Endothelial cell of umbilical vein (primary cell): ENCODE measurements around the gene SP6. TPM values are rescaled to one million over a fixed set of nuclear protein-coding genes. Genes with fewer than 3 reads are reported as not detected.

Experiments
- BruUV-seq: library from RNA; stranded (reverse); fragments of 400-500 nt; replicated peaks from 2 replicates; lab custom pipeline; 2021; lab: Mats Ljungman, UMichigan
- CTCF ChIA-PET: fragments of 300-600, 350-600 bp; sonication (Branson Sonifier 250); formaldehyde crosslinking; loops from one replicate; lab custom pipeline; 2021; ENCODE audit warnings: antibody characterized with exemption, inconsistent platforms; lab: Charles Lee
- POLR2A ChIA-PET: fragments of 300-600, 350-600 bp; sonication (Branson Sonifier 250); formaldehyde crosslinking; loops from one replicate; lab custom pipeline; 2021; ENCODE audit warnings: antibody characterized with exemption, inconsistent platforms; lab: Charles Lee
- DNase-seq: peaks from one replicate; pipeline ENCODE4 v3.0.0-alpha.2; 2011; ENCODE audit warnings: low read depth, low spot score
- FAIRE-seq: peaks from 2 replicates; lab custom pipeline; 2011; peaks lifted over from hg19 to GRCh38; lab: Jason Lieb, UNC
- H2AFZ ChIP-seq: 2 replicates; pipeline ENCODE4 v1.6.0; 2012; ENCODE audit warnings: low read depth, low read length, control low read depth, inconsistent platforms
- H3K27ac ChIP-seq: 2 replicates; pipeline ENCODE4 v1.5.1; 2011; ENCODE audit warnings: low read depth, mild to moderate bottlenecking, control low read depth, low read length, moderate library complexity; ENCODE audit not compliant: insufficient read depth
- H3K27me3 ChIP-seq, 2 experiments: 2 replicates each; pipeline versions ENCODE4 v1.6.0 to v1.6.1; 2011; ENCODE audit warnings: low read length in 2 of 2, mixed read lengths in 1 of 2; ENCODE audit not compliant: control insufficient read depth in 2 of 2, insufficient read depth in 2 of 2
- H3K36me3 ChIP-seq, 2 experiments: 2 replicates in 1 of 2; 3 replicates in 1 of 2; pipeline ENCODE4 v1.5.1; 2011; ENCODE audit warnings: low read length in 2 of 2, mild to moderate bottlenecking in 1 of 2, moderate library complexity in 1 of 2; ENCODE audit not compliant: control insufficient read depth in 2 of 2, insufficient read depth in 2 of 2; ENCODE audit errors: extremely low read depth in 1 of 2
- H3K4me1 ChIP-seq: 3 replicates; pipeline ENCODE4 v1.5.1; 2011; ENCODE audit warnings: mild to moderate bottlenecking, low read length; ENCODE audit not compliant: control insufficient read depth, insufficient read depth; ENCODE audit errors: extremely low read depth
- H3K4me2 ChIP-seq: 2 replicates; pipeline ENCODE4 v1.6.1; 2011; ENCODE audit warnings: low read length, control low read depth, mixed read lengths; ENCODE audit not compliant: insufficient read depth
- H3K4me3 ChIP-seq, 3 experiments: fragments of 200-600 bp in 1 of 3; sonication (generic), shearing (Covaris generic) in 1 of 3; replicated peaks in 1 of 3; 2 replicates each; pipeline ENCODE4 v1.5.1; 2011 to 2016; ENCODE audit warnings: control low read depth in 3 of 3, low read length in 3 of 3, mild to moderate bottlenecking in 2 of 3, inconsistent platforms in 1 of 3, low read depth in 1 of 3, moderate library complexity in 1 of 3; ENCODE audit not compliant: insufficient read depth in 1 of 3
- H3K79me2 ChIP-seq: 2 replicates; pipeline ENCODE4 v1.6.0; 2012; ENCODE audit warnings: low read length, inconsistent platforms; ENCODE audit not compliant: control insufficient read depth, insufficient read depth
- H3K9ac ChIP-seq: replicated peaks from 2 replicates; pipeline ENCODE3; 2011; ENCODE audit warnings: low read length, control low read depth; ENCODE audit not compliant: insufficient read depth; ENCODE audit errors: extremely low read depth
- H3K9me1 ChIP-seq: replicated peaks from 3 replicates; pipeline ENCODE4 v1.6.0; 2011; ENCODE audit warnings: mild to moderate bottlenecking, low read length; ENCODE audit not compliant: control insufficient read depth, insufficient read depth; ENCODE audit errors: extremely low read depth
- H3K9me3 ChIP-seq: replicated peaks from 2 replicates; pipeline ENCODE4 v1.5.1; 2012; ENCODE audit warnings: low read length, inconsistent platforms; ENCODE audit not compliant: control insufficient read depth, insufficient read depth
- H4K20me1 ChIP-seq: replicated peaks from 2 replicates; pipeline ENCODE3; 2011; ENCODE audit warnings: mild to moderate bottlenecking, low read length; ENCODE audit not compliant: control insufficient read depth, insufficient read depth; ENCODE audit errors: extremely low read depth
- EZH2 ChIP-seq: IDR thresholded peaks from 2 replicates; pipeline ENCODE4 v1.6.1; 2012; ENCODE audit warnings: borderline replicate concordance, low read depth, mild to moderate bottlenecking, moderate library complexity, low read length, inconsistent platforms; ENCODE audit not compliant: severe bottlenecking
- GATA2 ChIP-seq: IDR thresholded peaks from 2 replicates; pipeline ENCODE4 v1.7.0; 2011; ENCODE audit warnings: low read depth, mild to moderate bottlenecking, moderate library complexity, mixed read lengths, low read length; ENCODE audit not compliant: insufficient read length, insufficient read depth
- JUN ChIP-seq: IDR thresholded peaks from 2 replicates; pipeline ENCODE4 v1.6.1; 2011; ENCODE audit warnings: borderline replicate concordance, low read depth; ENCODE audit not compliant: insufficient read length, insufficient read depth
- MYC ChIP-seq: IDR thresholded peaks from one replicate; pipeline ENCODE4 v1.6.1; 2011; ENCODE audit warnings: mild to moderate bottlenecking, low read depth, low read length
- POLR2A ChIP-seq: IDR thresholded peaks from 2 replicates; pipeline ENCODE4 v1.6.1; 2012; ENCODE audit warnings: low read depth, mild to moderate bottlenecking, control low read depth, low read length
- POLR2AphosphoS5 ChIP-seq: IDR thresholded peaks from 2 replicates; pipeline ENCODE4 v1.6.1; 2012; ENCODE audit warnings: low read depth, mild to moderate bottlenecking, control low read depth, low read length, moderate library complexity; ENCODE audit not compliant: insufficient read depth
- dilution Hi-C: fragments of 300-500 bp; cut with MboI; formaldehyde crosslinking; loops from one replicate; pipeline ENCODE4 v1.15.0; 2019; ENCODE audit warnings: low sequenced_read_pairs; ENCODE audit not compliant: extremely low pct_ligation_motif_present
- intact Hi-C: fragments of 100-400 bp; cut with micrococcal nuclease; formaldehyde crosslinking; loops from one replicate; pipeline ENCODE4 v1.10.0; 2022
- polyA plus RNA-seq, 4 experiments: library from polyadenylated mRNA; depleted of rRNA in 3 of 4; stranded (reverse) in 3 of 4; unstranded in 1 of 4; fragments of >200 nt; gene quantifications; 2 replicates each; pipeline versions ENCODE4 v1.2.1 to v1.2.3, GENCODE V29; 2011 to 2012; ENCODE audit warnings: missing spikeins in 1 of 4
- total RNA-seq: library from RNA; stranded (reverse); gene quantifications from 2 replicates; pipeline ENCODE4 v1.2.3, GENCODE V29; 2021
- TF ChIP-seq, protein P1 (sequence below), 2 donors: IDR thresholded peaks; 1 replicate in 1 of 2; 2 replicates in 1 of 2; pipeline ENCODE4 v1.5.1; 2011; ENCODE audit warnings: low read length in 2 of 2, mild to moderate bottlenecking in 2 of 2, moderate library complexity in 2 of 2, control low read depth in 1 of 2, inconsistent platforms in 1 of 2, low read depth in 1 of 2; ENCODE audit not compliant: insufficient read depth in 1 of 2; ENCODE audit errors: extremely low read depth in 1 of 2
- TF ChIP-seq, protein P2 (sequence below): IDR thresholded peaks from 2 replicates; pipeline ENCODE4 v1.6.1; 2011; ENCODE audit not compliant: insufficient read depth, insufficient read length

SP6 gene
- total and polyA plus RNA-seq, 2 donors (not counting 3 experiments of a cell fraction or from before 2014, with no cell fraction given), result 0.11 to 1.3 TPM

DNA sequence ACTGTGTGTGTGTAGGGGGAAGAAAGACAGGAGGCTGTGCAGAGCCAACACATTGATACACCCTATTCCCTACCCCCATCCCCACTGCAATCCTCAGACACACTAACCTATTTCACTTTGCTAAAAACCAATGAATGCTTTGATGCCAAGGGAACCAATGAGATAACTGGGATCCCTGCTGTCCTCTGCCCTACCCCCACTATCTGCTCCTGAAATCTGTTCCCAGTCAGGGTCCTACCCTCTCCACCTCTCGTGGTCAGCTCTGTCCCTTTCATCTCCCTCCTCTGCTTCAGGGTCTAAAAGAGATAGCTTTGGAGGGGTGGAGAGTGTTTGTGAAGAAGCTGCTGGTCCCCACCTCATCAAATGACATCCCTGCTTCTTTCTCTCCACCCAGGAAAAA lies 19.1 kb upstream of the SP6 start:
- Histone ChIP-seq H3K27me3 (peaks cover 45 to 60% of the 10 kb centered on the region in 2 experiments), H3K4me1 (no peaks in the 10 kb centered on the region), H2AFZ (no peak overlapping the region), H3K27ac (no peak overlapping the region), H3K4me2 (no peak overlapping the region), H3K36me3 (no peaks in the 10 kb centered on the region), H3K9me3 (no peaks in the 10 kb centered on the region), H3K79me2 (no peaks in the 10 kb centered on the region), H3K4me3 (no peak overlapping the region), H4K20me1 (no peaks in the 10 kb centered on the region), H3K9ac (no peak overlapping the region), H3K9me1 (no peaks in the 10 kb centered on the region)
- dilution Hi-C loops, result no loop called here
- ChIA-PET CTCF (interaction anchor here (1.4 to 1.9 kb wide), 3 partner anchors 12 to 77 kb away, joined by 3 to 9 read pairs (median 7); no protein-coding TSS in a partner anchor), POLR2A (no interaction called here)
- no peak for DNase-seq
- no TSS peak for BruUV-seq
- FAIRE-seq, result no peak
- intact Hi-C loops, result no loop called here
- no peak for TF ChIP-seq MYC
- TF ChIP-seq, protein P1, sequence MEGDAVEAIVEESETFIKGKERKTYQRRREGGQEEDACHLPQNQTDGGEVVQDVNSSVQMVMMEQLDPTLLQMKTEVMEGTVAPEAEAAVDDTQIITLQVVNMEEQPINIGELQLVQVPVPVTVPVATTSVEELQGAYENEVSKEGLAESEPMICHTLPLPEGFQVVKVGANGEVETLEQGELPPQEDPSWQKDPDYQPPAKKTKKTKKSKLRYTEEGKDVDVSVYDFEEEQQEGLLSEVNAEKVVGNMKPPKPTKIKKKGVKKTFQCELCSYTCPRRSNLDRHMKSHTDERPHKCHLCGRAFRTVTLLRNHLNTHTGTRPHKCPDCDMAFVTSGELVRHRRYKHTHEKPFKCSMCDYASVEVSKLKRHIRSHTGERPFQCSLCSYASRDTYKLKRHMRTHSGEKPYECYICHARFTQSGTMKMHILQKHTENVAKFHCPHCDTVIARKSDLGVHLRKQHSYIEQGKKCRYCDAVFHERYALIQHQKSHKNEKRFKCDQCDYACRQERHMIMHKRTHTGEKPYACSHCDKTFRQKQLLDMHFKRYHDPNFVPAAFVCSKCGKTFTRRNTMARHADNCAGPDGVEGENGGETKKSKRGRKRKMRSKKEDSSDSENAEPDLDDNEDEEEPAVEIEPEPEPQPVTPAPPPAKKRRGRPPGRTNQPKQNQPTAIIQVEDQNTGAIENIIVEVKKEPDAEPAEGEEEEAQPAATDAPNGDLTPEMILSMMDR (IDR thresholded peaks at IDR 0.05; ENCODE audit: extremely low read depth in 1 of 2, insufficient read depth in 1 of 2, low read depth in 1 of 2, low read length in 2 of 2), result no peak
- TF ChIP-seq POLR2A, result no peak
- TF ChIP-seq GATA2, result no peak
- TF ChIP-seq, protein P2, sequence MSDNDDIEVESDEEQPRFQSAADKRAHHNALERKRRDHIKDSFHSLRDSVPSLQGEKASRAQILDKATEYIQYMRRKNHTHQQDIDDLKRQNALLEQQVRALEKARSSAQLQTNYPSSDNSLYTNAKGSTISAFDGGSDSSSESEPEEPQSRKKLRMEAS, result no peak
- no peak for TF ChIP-seq POLR2AphosphoS5
- no peak for TF ChIP-seq JUN
- no peak for TF ChIP-seq EZH2
